Stimulated activated CD4-positive, alpha-beta T cell treated with anti-CD3 and anti-CD28 coated beads, Interleukin-1b, Interleukin-23, amount 100 ng/mL, for 24 hours (primary cell): Measurements from ENCODE around the gene NCOR1.

Source experiments
- DNase-seq, 4 experiments: peaks; one replicate each; pipeline ENCODE4 v3.0.0-alpha.2; 2020; ENCODE audit warnings: low read depth in 4 of 4, low spot score in 1 of 4

The NCOR1 gene

DNA sequence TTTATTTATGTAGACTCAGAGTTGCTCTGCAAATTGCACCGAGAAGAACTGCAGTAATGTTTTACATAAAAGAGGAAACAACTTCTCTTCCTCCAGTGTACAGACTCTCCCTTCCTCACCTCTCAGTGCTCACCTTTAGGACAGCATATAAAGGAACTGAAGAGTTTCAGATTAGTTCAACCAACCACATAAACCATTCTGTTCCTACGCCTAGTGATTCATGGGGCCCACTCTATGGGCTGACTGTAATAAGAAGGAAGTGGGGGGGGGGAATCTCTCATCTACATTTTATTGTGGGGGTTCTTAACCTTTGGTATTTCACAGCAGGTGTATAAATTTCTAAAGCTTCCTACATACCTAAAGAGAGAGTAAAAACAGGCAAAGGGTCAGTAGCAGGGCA, 234.1 kb downstream of the NCOR1 start:
- peak in 1 of 4 experiments; percentile 12 for DNase-seq
